ENCODE results near the gene ANKRD11. TPM values are rescaled to one million over a fixed set of nuclear protein-coding genes. Genes with fewer than 3 reads are reported as not detected.
A peak's percentile ranks its signal among the peaks of the same experiment; 100 is the strongest.

Gene ANKRD11
- total and polyA plus RNA-seq, 2 donors (not counting 1 experiment from before 2014, with no cell fraction given), result 41.5 to 71.2 TPM

GRCh38 chr16:89380681-89381080, 109.7 kb downstream of the ANKRD11 start:
- no peak for TF ChIP-seq CTCF (conservative IDR thresholded peaks at IDR 0.05 in 1 of 2, IDR thresholded peaks at IDR 0.05 in 1 of 2; ENCODE audit: low read depth in 1 of 2, low read length in 2 of 2)
- TF ChIP-seq EZH2 (IDR thresholded peaks at IDR 0.05; ENCODE audit: low read length, missing control alignments), result no peak
- H3K4me1 ChIP-seq (ENCODE audit: control insufficient read depth, extremely low read depth, insufficient read depth, low read length), result peaks cover 7% of the 10 kb centered on the region
- no peak overlapping the region for H3K27ac ChIP-seq (ENCODE audit: insufficient read depth, low read length)
- H3K79me2 ChIP-seq (ENCODE audit: control insufficient read depth, insufficient read depth, low read length), result peaks cover 98% of the 10 kb centered on the region
- no peak overlapping the region for H3K4me3 ChIP-seq (replicated peaks in 1 of 4; ENCODE audit: control extremely low read depth in 1 of 4, insufficient read depth in 1 of 4, low read depth in 3 of 4, low read length in 4 of 4)
- no peaks in the 10 kb centered on the region for H3K27me3 ChIP-seq (ENCODE audit: control insufficient read depth, insufficient read depth, low read length)
- DNase-seq (ENCODE audit: low read depth in 2 of 2), result no peak
- H3K4me2 ChIP-seq (ENCODE audit: extremely low read depth, insufficient read depth, low read length), result no peak overlapping the region
- H2AFZ ChIP-seq (ENCODE audit: low read length), result no peak overlapping the region
- peaks cover 12% of the 10 kb centered on the region for H4K20me1 ChIP-seq (ENCODE audit: control insufficient read depth, extremely low read depth, insufficient read depth, low read length)
- no peaks in the 10 kb centered on the region for H3K36me3 ChIP-seq (ENCODE audit: control insufficient read depth, insufficient read depth, low read length)
- H3K9me3 ChIP-seq (ENCODE audit: control insufficient read depth, insufficient read depth, low read depth, low read length), result no peaks in the 10 kb centered on the region
- no peak overlapping the region for H3K9ac ChIP-seq (ENCODE audit: insufficient read depth, low read length)

GRCh38 chr16:89378947-89379771, 111.2 kb downstream of the ANKRD11 start:
- Histone ChIP-seq H3K79me2 (ENCODE audit: control insufficient read depth, insufficient read depth, low read length) (peaks cover 99% of the 10 kb centered on the region), H3K27me3 (ENCODE audit: control insufficient read depth, insufficient read depth, low read length) (no peaks in the 10 kb centered on the region), H3K4me3 (replicated peaks in 1 of 4; ENCODE audit: control extremely low read depth in 1 of 4, insufficient read depth in 1 of 4, low read depth in 3 of 4, low read length in 4 of 4) (no peak overlapping the region), H3K36me3 (ENCODE audit: control insufficient read depth, insufficient read depth, low read length) (no peaks in the 10 kb centered on the region), H2AFZ (ENCODE audit: low read length) (no peak overlapping the region), H3K4me2 (ENCODE audit: extremely low read depth, insufficient read depth, low read length) (peak overlapping the region; percentile 15), H3K27ac (ENCODE audit: insufficient read depth, low read length) (no peak overlapping the region), H3K9ac (ENCODE audit: insufficient read depth, low read length) (no peak overlapping the region), H4K20me1 (ENCODE audit: control insufficient read depth, extremely low read depth, insufficient read depth, low read length) (peaks cover 10% of the 10 kb centered on the region), H3K9me3 (ENCODE audit: control insufficient read depth, insufficient read depth, low read depth, low read length) (no peaks in the 10 kb centered on the region), H3K4me1 (ENCODE audit: control insufficient read depth, extremely low read depth, insufficient read depth, low read length) (peaks cover 9% of the 10 kb centered on the region)
- DNase-seq (ENCODE audit: low read depth in 2 of 2), result no peak
- TF ChIP-seq EZH2 (IDR thresholded peaks at IDR 0.05; ENCODE audit: low read length, missing control alignments), result no peak
- TF ChIP-seq CTCF (conservative IDR thresholded peaks at IDR 0.05 in 1 of 2, IDR thresholded peaks at IDR 0.05 in 1 of 2; ENCODE audit: low read depth in 1 of 2, low read length in 2 of 2), result no peak

- no peaks in the 10 kb centered on the region for H3K27me3 ChIP-seq (ENCODE audit: control insufficient read depth, insufficient read depth, low read length)
- H3K36me3 ChIP-seq (ENCODE audit: control insufficient read depth, insufficient read depth, low read length), result no peaks in the 10 kb centered on the region
- no peak overlapping the region for H3K4me3 ChIP-seq (replicated peaks in 1 of 4; ENCODE audit: control extremely low read depth in 1 of 4, insufficient read depth in 1 of 4, low read depth in 3 of 4, low read length in 4 of 4)
- no peak for DNase-seq (ENCODE audit: low read depth in 2 of 2)
- peaks cover 13% of the 10 kb centered on the region for H3K4me1 ChIP-seq (ENCODE audit: control insufficient read depth, extremely low read depth, insufficient read depth, low read length)
- H3K79me2 ChIP-seq (ENCODE audit: control insufficient read depth, insufficient read depth, low read length), result peaks cover 99% of the 10 kb centered on the region
- H3K9me3 ChIP-seq (ENCODE audit: control insufficient read depth, insufficient read depth, low read depth, low read length), result no peaks in the 10 kb centered on the region
- peaks cover 11% of the 10 kb centered on the region for H4K20me1 ChIP-seq (ENCODE audit: control insufficient read depth, extremely low read depth, insufficient read depth, low read length)
- no peak overlapping the region for H3K9ac ChIP-seq (ENCODE audit: insufficient read depth, low read length)
- H3K4me2 ChIP-seq (ENCODE audit: extremely low read depth, insufficient read depth, low read length), result no peak overlapping the region
- H3K27ac ChIP-seq (ENCODE audit: insufficient read depth, low read length), result no peak overlapping the region
- no peak overlapping the region for H2AFZ ChIP-seq (ENCODE audit: low read length)
- TF ChIP-seq EZH2 (IDR thresholded peaks at IDR 0.05; ENCODE audit: low read length, missing control alignments) (no peak), CTCF (conservative IDR thresholded peaks at IDR 0.05 in 1 of 2, IDR thresholded peaks at IDR 0.05 in 1 of 2; ENCODE audit: low read depth in 1 of 2, low read length in 2 of 2) (no peak)
Observed at GRCh38 chr16:89377453-89377848, 112.9 kb downstream of the ANKRD11 start.
